DOHH2 (cell line): ENCODE results near the gene RUFY4.

ENCODE experiments used
- EZH2phosphoT487 ChIP-seq: fragments of 200-600 bp; sonication (generic); IDR thresholded peaks from 2 replicates; pipeline ENCODE4 v1.6.1; 2017; ENCODE audit warnings: borderline replicate concordance, mild to moderate bottlenecking, antibody characterized with exemption, low read length, moderate library complexity, mixed read lengths
- TF ChIP-seq, protein P1 (sequence below): fragments of 200-600 bp; sonication (generic); IDR thresholded peaks from one replicate; pipeline ENCODE4 v1.5.1; 2014; ENCODE audit warnings: antibody characterized with exemption, mild to moderate bottlenecking, low read depth, low read length; ENCODE audit not compliant: poor library complexity, severe bottlenecking

DNA sequence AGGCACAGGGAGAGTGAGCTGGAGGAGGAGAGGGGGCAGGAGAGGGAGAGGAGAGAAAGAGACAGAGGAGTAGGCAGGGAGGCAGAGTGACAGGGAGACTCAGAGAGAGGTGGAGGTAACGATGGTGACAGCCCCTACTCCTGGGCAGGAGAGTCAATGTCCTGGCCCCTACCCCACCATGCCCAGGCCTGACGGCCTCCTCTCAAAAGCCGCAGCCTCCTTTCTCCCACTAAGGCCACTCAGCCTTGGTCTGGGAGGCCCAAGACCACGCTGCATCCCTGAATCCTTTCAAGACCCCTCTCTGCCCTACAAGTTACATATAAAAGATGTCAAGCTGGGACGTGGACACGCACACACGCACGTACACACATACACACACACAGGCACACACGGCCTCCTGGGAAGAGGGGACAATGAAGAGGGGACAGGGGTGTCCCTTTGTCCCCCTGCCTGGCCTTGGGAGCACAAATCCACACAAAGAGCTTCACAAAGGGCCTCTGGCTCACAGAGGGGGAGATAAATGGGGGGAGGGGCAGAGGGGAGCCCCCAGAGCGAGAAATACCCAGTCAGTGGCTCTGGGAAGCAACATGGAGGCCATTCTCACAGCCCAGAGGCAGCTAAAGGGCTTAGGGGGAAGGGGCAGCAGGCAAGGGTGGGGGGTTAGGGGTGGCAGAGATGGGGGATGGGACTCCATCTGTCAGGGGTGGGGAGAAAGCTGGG, 46.8 kb upstream of the RUFY4 start:
- TF ChIP-seq, protein P1, sequence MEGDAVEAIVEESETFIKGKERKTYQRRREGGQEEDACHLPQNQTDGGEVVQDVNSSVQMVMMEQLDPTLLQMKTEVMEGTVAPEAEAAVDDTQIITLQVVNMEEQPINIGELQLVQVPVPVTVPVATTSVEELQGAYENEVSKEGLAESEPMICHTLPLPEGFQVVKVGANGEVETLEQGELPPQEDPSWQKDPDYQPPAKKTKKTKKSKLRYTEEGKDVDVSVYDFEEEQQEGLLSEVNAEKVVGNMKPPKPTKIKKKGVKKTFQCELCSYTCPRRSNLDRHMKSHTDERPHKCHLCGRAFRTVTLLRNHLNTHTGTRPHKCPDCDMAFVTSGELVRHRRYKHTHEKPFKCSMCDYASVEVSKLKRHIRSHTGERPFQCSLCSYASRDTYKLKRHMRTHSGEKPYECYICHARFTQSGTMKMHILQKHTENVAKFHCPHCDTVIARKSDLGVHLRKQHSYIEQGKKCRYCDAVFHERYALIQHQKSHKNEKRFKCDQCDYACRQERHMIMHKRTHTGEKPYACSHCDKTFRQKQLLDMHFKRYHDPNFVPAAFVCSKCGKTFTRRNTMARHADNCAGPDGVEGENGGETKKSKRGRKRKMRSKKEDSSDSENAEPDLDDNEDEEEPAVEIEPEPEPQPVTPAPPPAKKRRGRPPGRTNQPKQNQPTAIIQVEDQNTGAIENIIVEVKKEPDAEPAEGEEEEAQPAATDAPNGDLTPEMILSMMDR: no peak
- TF ChIP-seq EZH2phosphoT487: no peak
